Upper lobe of left lung (tissue), 6 donors: Measurements from ENCODE around the gene LSM11. TPM values are rescaled to one million over a fixed set of nuclear protein-coding genes. Genes with fewer than 3 reads are reported as not detected.

Source experiments
- ATAC-seq, 2 donors: fragments of 200-7000 bp; cut with Tn5 transposase; one replicate each; pipeline ENCODE4 v1.9.1; 2022; ENCODE audit warnings: mild to moderate bottlenecking in 2 of 2, moderate library complexity in 2 of 2; ENCODE audit not compliant: low FRiP score in 2 of 2
- DNase-seq, 2 donors: peaks; one replicate each; pipeline ENCODE4 v3.0.0-alpha.2; 2019 to 2020
- H3K27ac ChIP-seq, 4 donors: fragments of 200-600 bp; sonication (generic); one replicate each; pipeline ENCODE4 v1.5.1; 2016 to 2019
- H3K27me3 ChIP-seq, 4 donors: fragments of 200-600 bp; sonication (generic); one replicate each; pipeline ENCODE4 v1.5.1; 2017 to 2019
- H3K36me3 ChIP-seq, 4 donors: fragments of 200-600 bp; sonication (generic); one replicate each; pipeline ENCODE4 v1.5.1; 2016 to 2019
- H3K4me1 ChIP-seq, 4 donors: fragments of 200-600 bp; sonication (generic); one replicate each; pipeline ENCODE4 v1.5.1; 2018 to 2019
- H3K4me3 ChIP-seq, 4 donors: fragments of 200-600 bp; sonication (generic); one replicate each; pipeline ENCODE4 v1.5.1; 2017 to 2019; ENCODE audit warnings: mild to moderate bottlenecking in 2 of 4, moderate library complexity in 1 of 4
- H3K9me3 ChIP-seq, 4 donors: fragments of 200-600 bp; sonication (generic); one replicate each; pipeline ENCODE4 v1.5.1; 2018 to 2019
- CTCF ChIP-seq, 6 experiments: fragments of 450-650 bp in 4 of 6; fragments of 200-600 bp in 2 of 6; sonication (generic) in 2 of 6; IDR thresholded peaks; one replicate each; pipeline ENCODE4 v1.5.1; 2016 to 2019; ENCODE audit warnings: antibody characterized with exemption in 6 of 6
- EP300 ChIP-seq, 4 donors: sonication (generic); formaldehyde crosslinking; IDR thresholded peaks; one replicate each; pipeline ENCODE4 v1.5.1; 2017; ENCODE audit warnings: antibody characterized with exemption in 4 of 4, control low read depth in 2 of 4
- POLR2A ChIP-seq, 4 donors: fragments of 450-650 bp; IDR thresholded peaks; one replicate each; pipeline ENCODE4 v1.5.1; 2016 to 2017; ENCODE audit warnings: antibody characterized with exemption in 4 of 4, mild to moderate bottlenecking in 2 of 4
- POLR2AphosphoS5 ChIP-seq, 2 donors: sonication (generic); formaldehyde crosslinking; IDR thresholded peaks; one replicate each; pipeline ENCODE4 v1.5.1; 2017; ENCODE audit warnings: antibody characterized with exemption in 2 of 2
- WGBS, 2 donors: methylation state at CpG; one replicate each; pipeline ENCODE4 v1.1.5; 2017 to 2018; 5-methylcytosine and 5-hydroxymethylcytosine counted together
- total RNA-seq, 6 donors: library from RNA; depleted of rRNA in 4 of 6; stranded (reverse); fragments of >200 nt in 4 of 6; gene quantifications; one replicate each; pipeline versions ENCODE4 v1.1.0 to v1.2.1, GENCODE V29; 2016 to 2021
- donor health status: DM: no; HTN: no; CAD: no; lungs with moderate emphysema.
- donor health status: DM: no; HTN: yes; CAD: no; lungs with severe emphysema.

LSM11 gene
- total RNA-seq, 6 donors from 2014 or later, result 0.78 to 4.1 (median 2.0) TPM

- Histone ChIP-seq H3K4me3 (peak overlapping the region; percentile 70 to 93 (median 78)), H3K36me3 (peaks cover 0 to 4% (median 1%) of the 10 kb centered on the region in 4 donors), H3K4me1 (peaks cover 13 to 19% (median 16%) of the 10 kb centered on the region in 4 donors), H3K27ac (peak overlapping the region in 2 of 4 donors; percentile 55 to 82), H3K9me3 (no peaks in the 10 kb centered on the region), H3K27me3 (no peaks in the 10 kb centered on the region)
- ATAC-seq, result no peak
- TF ChIP-seq POLR2A (IDR thresholded peaks at IDR 0.05), result no peak
- TF ChIP-seq EP300 (IDR thresholded peaks at IDR 0.05), result no peak
- TF ChIP-seq POLR2AphosphoS5 (IDR thresholded peaks at IDR 0.05), result no peak
- TF ChIP-seq CTCF (IDR thresholded peaks at IDR 0.05), result no peak
- DNase-seq, result peak in 1 of 2 donors; percentile 29
- WGBS, 2 donors, result 7 to 10% methylated on average over 32 to 35 of the region's 56 CpGs
Measured at GRCh38 chr5:157744051-157745011, 819 bp downstream of the LSM11 start.

- Histone ChIP-seq H3K9me3 (no peaks in the 10 kb centered on the region), H3K36me3 (no peaks in the 10 kb centered on the region), H3K4me1 (peaks cover 13 to 19% (median 16%) of the 10 kb centered on the region in 4 donors), H3K27me3 (no peaks in the 10 kb centered on the region), H3K4me3 (peak overlapping the region in 2 of 4 donors; percentile 85 to 93), H3K27ac (no peak overlapping the region)
- DNase-seq (no peak), ATAC-seq (no peak)
- TF ChIP-seq POLR2AphosphoS5 (IDR thresholded peaks at IDR 0.05) (no peak), POLR2A (IDR thresholded peaks at IDR 0.05) (no peak), CTCF (IDR thresholded peaks at IDR 0.05) (no peak), EP300 (IDR thresholded peaks at IDR 0.05) (no peak)
- WGBS, 2 donors, result 71 to 96% methylated on average over 4 of the region's 4 CpGs
Measured at GRCh38 chr5:157745041-157745456, 1.5 kb downstream of the LSM11 start.

DNA sequence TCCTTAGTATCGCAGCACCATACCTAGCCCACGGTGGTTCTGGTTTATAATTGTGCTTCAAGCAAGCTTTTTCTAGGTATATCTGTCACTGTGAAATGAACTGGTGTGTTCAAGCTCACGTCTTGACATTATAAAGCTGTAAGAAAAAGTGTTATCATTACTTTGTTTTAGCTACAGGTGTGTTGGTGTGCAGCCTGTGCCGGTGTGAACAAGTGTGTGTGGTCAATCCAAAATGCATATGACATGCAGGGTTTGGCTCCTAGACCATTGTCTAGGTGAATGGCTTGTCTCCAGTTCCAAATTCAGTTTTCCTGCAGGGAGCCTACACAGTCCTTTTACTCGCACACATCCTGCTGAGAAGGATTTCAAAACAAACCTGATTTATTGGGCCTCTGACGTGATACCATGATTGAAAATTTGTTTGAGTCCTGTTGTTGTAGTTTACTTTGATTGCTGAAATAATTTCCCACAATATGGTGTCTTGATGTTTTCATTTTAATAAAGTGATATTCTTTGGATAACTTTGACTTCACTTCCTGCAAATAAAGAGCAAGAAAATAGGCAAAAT is 3.7 kb downstream of the LSM11 start:
- H3K27me3 ChIP-seq, result no peaks in the 10 kb centered on the region
- TF ChIP-seq POLR2AphosphoS5 (IDR thresholded peaks at IDR 0.05) (no peak), CTCF (IDR thresholded peaks at IDR 0.05) (no peak), POLR2A (IDR thresholded peaks at IDR 0.05) (no peak), EP300 (IDR thresholded peaks at IDR 0.05) (no peak)
- peaks cover 13 to 19% (median 16%) of the 10 kb centered on the region in 4 donors for H3K4me1 ChIP-seq
- WGBS, 2 donors, result 85 to 88% methylated on average over 6 of the region's 6 CpGs
- peaks cover 0 to 10% (median 2%) of the 10 kb centered on the region in 4 donors for H3K36me3 ChIP-seq
- no peaks in the 10 kb centered on the region for H3K9me3 ChIP-seq
- H3K27ac ChIP-seq, result no peak overlapping the region
- ATAC-seq (no peak), DNase-seq (no peak)
- no peak overlapping the region for H3K4me3 ChIP-seq

DNA sequence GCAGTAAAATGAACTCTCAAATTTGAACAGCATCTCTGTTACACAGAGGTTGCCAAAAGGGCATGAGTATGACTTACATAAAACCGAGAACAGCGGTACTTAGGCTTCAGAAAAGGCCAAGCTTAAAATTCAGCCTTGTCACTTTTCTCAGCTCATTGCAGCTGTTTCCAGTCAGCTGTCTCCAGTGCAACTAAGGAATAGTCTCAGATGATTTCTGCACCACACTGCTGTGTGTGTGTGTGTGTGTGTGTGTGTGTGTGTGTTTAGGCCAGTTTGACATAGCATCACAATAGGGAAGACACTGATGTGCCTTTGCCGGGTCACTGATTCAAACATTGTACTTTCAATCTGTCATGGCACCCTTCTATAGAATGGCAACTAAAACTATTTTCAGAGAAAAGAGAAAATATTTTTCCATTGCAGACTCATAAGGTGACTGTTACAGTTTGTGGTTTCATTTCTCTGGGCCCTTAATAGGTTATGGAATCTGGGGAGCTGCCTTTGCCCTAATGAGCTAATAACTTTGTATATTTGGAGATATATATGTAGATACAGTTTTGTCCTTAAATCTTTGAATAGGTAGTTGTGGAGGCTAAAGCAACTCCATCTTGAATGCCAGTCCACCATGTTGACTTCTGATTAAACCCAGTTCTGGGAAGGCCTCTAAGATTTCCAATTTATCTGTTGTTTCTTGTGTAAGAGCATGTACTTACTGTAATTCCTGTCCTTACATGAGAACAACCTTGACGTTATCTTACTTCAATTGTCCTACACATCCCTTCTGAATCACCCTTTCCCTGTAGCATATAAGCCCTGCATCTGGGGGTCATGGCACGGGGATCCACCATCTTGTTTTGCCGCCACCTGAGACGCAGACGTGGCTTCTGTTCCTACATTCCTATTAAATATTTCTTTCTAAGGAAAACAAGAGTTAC is 4.5 kb downstream of the LSM11 start:
- Histone ChIP-seq H3K36me3 (peaks cover 0 to 18% (median 6%) of the 10 kb centered on the region in 4 donors), H3K9me3 (no peaks in the 10 kb centered on the region), H3K4me1 (peaks cover 11 to 17% (median 14%) of the 10 kb centered on the region in 4 donors), H3K27ac (no peak overlapping the region), H3K27me3 (no peaks in the 10 kb centered on the region), H3K4me3 (no peak overlapping the region)
- 91 to 93% methylated on average over 8 of the region's 8 CpGs for WGBS, 2 donors
- DNase-seq (no peak), ATAC-seq (no peak)
- TF ChIP-seq POLR2A (IDR thresholded peaks at IDR 0.05) (no peak), EP300 (IDR thresholded peaks at IDR 0.05) (no peak), POLR2AphosphoS5 (IDR thresholded peaks at IDR 0.05) (no peak), CTCF (IDR thresholded peaks at IDR 0.05) (no peak)
